HG03571 (cell line): ENCODE results near the gene HIF1AN.
"Not testable (repeated sequence)": the region's sequence is repeated elsewhere in the genome, so short reads cannot be mapped to it uniquely, and the experiment has no call there.

Experiments used
- ATAC-seq: cut with Tn5 transposase; IDR thresholded peaks from one replicate; pipeline ENCODE4 v1.9.1; 2021; ENCODE audit not compliant: unreplicated experiment

HIF1AN gene

DNA sequence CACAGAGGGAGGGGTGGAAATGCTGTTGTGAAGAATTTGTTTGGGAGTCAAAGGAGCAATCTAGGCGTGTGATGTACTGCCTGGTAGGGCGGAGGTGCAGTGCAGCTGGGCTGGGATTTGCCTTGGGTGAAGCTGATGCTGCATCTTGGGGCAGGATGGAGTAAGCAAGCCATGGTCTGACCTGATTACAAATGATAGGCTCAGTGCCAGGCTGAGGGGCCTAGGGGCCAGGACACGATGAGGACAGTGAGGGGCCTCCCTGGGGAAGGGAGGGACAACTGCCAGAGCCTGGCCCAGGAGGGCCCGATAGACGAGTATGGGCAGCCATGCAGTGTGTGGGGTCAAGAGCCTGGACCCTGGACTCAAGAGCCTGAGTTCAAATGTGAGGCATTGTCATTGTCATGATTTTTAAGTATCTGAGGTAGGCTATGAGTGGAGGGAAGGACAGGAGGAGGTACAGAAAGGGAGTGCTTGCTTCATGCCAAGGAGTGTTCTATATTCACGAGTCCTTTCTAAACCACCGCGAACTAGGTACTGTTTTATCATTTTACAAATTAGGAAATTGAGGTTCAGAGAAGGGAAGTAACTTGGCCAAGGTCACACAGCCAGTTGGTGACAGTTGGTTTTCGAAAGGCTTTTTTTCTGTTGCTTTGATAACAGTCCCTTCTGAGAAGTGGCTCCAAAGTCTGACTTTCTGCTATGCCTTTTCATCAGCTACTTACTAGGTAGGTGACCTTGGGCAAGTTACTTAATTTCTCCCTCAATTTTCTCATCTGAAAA is 29.7 kb downstream of the HIF1AN start:
- ATAC-seq = no peak

DNA sequence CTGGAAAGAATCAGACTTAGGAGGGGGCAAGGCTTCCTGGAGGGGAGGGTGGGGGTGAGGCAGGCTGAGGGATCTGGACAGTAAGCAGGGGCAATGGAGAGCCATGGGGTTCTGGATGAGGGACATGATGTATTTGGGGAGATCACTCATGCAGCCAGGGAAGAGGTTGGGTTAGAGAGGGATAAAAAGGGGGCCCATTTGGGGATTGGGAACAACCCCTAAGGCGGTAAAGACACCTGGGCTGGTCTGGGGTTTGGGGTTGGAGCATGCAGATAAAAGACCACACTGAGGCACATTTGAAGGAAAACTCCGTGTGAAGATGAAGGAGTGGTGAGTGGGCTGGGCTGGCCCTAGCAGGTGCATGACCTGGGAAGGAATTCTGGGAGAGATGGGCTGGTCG is 30.8 kb downstream of the HIF1AN start:
- no peak for ATAC-seq

GRCh38 chr10:100567249-100567648 is 31.5 kb downstream of the HIF1AN start:
- ATAC-seq = no peak

DNA sequence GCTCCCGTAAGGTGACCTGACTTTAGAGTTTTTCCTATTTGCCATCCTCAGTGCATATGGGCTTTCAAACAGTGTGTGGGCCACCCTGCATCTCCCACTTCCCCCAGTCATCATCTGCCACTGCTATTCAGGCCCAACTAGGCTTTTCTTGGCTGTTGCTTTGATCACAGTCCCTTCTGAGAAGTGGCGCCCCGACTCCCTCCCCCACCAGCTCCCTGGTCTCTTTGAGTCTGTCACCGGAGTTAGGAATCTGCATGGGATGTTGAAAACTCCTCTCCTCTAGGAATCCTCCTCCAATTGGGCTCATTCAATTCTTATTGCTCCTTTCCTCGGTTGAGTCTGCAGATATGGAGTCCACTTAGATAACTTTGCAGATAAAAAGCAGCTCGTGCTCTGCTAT is 32.1 kb downstream of the HIF1AN start:
- ATAC-seq = no peak

- ATAC-seq = no peak
Measured at GRCh38 chr10:100568912-100569311, 33.2 kb downstream of the HIF1AN start.

DNA sequence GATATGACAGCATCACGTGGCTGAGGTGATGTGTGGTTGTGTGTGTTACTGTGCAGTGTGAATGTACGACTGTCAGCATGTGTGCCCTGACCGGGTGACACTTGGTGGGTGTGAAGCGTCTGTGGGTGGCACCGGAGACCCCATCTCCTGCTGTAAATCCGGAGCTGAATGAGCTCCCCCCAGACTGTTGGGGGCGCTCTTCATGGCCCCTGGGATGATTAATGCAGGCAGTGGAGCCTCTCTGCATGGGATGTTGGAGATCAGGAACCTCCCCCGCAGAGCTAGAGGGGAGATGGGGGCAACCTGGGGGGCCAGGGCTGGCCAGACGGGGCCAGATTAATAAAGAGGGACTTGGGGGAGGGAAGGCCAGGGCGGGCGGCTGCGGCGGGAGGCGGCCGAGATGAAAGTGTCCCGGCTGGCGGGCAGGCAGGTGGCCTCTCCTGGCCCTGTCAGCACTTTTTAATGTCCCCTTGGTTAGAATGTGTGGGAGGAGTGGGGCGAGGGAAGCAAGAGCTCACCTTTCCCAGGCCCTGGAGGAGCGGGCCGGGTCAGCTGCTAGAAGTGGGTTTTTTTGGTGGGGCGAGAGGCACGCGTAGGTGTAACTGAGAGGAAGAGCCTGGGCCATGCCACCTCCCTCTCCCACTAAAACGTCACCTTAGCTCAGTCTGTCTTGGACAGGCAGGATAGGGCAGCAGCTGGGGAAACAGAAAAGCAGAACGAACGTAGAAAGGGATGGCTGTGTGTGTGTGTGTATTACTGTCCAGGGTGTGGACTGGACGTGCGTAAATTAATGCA is 34.1 kb downstream of the HIF1AN start:
- no peak for ATAC-seq

GRCh38 chr10:100570506-100570905 is 34.8 kb downstream of the HIF1AN start:
- ATAC-seq = no peak

GRCh38 chr10:100571084-100571856 is 35.5 kb downstream of the HIF1AN start:
- ATAC-seq = no peak

DNA sequence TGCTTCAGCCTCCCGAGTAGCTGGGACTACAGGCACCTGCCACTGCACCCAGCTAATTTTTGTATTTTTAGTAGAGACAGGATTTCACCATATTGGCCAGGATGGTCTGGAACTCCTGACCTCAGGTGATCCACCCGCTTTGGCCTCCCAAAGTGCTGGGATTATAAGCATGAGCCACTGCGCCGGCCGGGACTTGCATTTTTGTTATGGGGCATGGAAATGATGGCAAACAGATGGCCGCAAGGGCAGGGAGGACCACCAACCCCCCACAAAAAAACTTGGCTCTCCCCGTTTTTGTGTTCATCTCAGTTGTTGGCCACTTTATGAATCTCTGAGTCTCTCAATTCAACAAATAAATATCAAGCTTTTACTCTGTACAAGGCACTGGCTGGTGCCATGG is 39.4 kb downstream of the HIF1AN start:
- ATAC-seq = not testable (repeated sequence)

DNA sequence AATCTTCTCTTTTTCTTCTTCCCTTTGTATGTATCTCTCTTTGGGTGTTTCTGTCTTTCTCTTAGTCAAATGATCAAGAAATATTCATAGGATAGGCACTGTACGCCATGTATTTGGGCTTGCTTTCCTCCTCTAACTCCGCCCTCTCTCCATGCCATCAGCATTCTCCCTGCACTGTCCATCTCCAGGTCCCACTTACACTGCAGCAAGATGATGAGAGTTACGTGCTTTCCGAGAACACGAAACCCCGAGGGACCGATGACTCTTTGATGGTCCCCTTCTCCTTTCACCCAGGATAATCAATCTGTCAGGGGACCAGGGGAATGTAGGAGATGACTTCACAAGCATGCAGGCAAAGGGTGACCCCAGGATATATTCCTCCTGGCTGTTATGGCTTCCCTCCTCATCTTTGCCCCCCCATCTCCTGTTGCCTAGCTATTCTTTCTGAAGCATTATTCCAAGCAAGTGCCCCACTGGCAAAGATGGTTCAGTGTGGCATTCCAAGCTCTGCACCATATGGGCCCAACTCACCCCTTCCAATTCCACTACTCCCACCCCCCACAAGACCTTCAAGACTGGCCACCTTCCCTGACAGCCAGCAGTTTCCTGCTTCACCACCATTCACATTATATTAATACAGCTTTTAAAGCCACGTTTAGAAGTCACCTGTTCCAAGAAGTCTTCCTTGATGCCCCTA is 40.0 kb downstream of the HIF1AN start:
- no peak for ATAC-seq

GRCh38 chr10:100576282-100576635 is 40.5 kb downstream of the HIF1AN start:
- ATAC-seq = no peak

DNA sequence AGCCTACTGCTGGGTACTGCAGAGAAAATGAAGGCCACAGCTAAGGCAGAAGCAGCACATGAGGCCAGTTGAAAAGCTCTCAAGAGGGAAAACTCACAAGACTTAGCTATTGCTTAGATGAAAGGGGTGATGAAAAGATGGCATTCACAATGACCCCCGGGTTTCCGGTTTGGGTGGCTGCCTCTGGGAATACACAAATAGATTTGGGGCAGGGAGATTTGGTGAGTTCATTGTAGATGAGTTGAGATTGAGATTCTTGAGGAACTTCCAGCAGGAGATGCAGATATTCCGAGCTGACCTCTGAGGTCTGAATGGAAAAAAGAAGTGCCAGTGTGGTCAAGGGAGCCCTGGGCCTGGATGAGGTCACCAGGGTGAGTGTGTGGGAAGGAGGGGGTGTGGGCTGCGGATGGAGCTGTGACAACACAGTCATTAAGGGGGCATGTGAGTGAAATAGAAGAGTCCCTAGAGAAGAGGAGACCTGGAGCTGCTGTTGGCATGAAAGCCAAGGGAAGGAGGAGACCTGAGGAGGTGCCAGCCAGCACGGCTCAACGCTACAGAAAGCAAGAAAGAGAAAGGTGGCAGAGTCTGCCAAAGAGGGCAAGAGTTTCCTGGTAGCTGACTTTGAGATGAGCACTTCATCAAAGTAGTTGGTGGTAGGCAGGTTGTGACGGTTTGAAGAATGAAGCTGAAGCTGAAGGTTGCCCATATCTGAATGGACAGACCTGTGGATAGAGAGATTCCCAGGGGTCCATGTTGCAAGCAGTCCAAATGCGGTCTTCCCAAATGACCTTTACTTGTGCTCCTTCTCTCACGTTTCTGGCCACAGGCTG is 43.7 kb downstream of the HIF1AN start:
- ATAC-seq = no peak

DNA sequence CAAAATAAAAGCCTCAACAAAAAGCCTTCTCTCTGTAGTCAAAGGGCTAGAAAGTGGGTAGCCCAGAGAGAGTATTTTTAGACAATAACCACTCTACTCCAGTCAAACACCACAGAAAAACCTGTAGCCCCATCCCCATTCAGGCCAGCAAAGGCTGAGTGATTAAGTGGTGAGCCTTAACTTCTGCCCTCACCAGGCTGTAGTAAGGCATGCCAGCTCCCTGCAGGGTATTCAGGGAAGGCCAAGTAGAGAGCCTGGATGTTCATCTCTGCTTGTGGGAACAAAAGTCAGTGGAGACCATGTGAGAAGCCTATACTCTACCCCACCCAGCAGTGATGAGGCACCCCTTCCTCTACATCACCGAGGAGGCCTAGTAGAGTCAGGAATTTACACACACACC is 51.2 kb downstream of the HIF1AN start:
- no peak for ATAC-seq

DNA sequence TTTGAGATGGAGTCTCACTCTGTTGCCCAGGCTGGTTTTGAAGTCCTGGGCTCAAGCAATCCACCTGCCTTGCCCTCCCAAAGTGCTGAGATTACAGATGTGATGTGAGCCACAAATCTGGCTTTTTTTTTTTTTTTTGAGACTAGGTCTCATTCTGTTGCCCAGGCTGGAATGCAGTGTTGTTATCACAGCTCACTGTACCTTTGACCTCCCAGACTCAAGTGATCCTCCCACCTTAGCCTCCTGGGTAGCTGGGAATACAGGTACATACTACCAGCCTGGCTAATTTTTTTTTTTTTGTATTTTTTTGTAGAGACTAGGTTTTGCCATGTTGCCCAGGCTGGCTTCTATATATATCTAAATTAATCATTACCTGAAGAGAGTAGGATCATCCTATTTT is 62.4 kb downstream of the HIF1AN start:
- ATAC-seq = no peak

- no peak for ATAC-seq
Measured at GRCh38 chr10:100600218-100600617, 64.5 kb downstream of the HIF1AN start.

DNA sequence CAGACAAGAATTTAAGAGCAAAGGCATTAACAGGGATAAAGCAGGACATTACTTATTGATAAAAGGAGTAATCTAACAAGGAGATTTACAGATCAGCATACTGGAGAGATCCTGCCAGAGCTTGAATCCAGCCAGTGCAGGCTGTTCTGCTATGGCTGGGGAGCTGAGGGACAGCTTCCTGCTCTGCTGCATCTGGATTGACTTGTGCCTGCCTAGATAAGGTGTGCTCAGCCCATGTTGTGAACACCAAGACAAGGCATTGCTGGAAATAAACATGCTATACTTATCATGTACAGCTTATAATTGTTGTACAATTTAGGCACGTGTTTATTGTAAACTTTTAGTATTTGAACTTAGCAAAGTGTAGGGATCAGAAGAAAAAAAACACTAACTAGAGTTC is 71.7 kb downstream of the HIF1AN start:
- ATAC-seq = no peak
